ENCODE measurements around the gene PPIE.

GRCh38 chr1:39707506-39707905 is 31.2 kb upstream of the PPIE start:
- TF ChIP-seq CTCF (IDR thresholded peaks at IDR 0.05) (no peak), POLR2A (IDR thresholded peaks at IDR 0.05) (no peak)
